Adrenal gland (tissue), 5 donors: Measurements from ENCODE around the gene TMEM147.

Experiments used
- POLR2A ChIP-seq, 2 donors: fragments of 450-650 bp; IDR thresholded peaks; one replicate each; pipeline ENCODE4 v1.6.1; 2017; ENCODE audit warnings: antibody characterized with exemption in 2 of 2, mild to moderate bottlenecking in 2 of 2, moderate library complexity in 1 of 2
- TF ChIP-seq, protein P1 (sequence below), 6 experiments: fragments of 450-650 bp in 4 of 6; fragments of 200-600 bp in 2 of 6; sonication (generic) in 1 of 6; IDR thresholded peaks; 1 replicate in 5 of 6; 2 replicates in 1 of 6; pipeline versions ENCODE4 v1.5.1 to v1.8.0; 2016 to 2021; ENCODE audit warnings: antibody characterized with exemption in 6 of 6, mild to moderate bottlenecking in 2 of 6, moderate library complexity in 1 of 6
- donor health status: DM: no; HTN: no; CAD: no.

DNA sequence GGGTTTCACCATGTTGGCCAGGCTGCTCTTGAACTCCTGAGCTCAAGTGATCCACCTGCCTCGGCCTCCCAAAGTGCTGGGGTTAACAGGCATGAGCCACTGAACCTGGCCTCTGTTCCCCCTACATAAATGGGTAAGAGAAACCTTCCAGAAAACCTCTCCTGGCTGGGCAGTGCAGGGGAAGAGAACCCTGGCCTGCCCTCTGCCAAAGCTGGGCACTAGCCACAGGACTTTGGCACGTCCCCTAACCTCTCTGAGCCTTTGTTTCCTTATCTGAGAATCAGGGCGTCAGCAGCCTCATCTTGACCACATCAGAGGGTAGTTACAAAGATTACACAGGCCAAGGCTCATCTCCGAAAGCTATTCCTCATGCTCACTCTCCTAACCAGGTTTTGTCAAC lies 19.6 kb upstream of the TMEM147 start:
- no peak for TF ChIP-seq POLR2A (IDR thresholded peaks at IDR 0.05)
- TF ChIP-seq, protein P1, sequence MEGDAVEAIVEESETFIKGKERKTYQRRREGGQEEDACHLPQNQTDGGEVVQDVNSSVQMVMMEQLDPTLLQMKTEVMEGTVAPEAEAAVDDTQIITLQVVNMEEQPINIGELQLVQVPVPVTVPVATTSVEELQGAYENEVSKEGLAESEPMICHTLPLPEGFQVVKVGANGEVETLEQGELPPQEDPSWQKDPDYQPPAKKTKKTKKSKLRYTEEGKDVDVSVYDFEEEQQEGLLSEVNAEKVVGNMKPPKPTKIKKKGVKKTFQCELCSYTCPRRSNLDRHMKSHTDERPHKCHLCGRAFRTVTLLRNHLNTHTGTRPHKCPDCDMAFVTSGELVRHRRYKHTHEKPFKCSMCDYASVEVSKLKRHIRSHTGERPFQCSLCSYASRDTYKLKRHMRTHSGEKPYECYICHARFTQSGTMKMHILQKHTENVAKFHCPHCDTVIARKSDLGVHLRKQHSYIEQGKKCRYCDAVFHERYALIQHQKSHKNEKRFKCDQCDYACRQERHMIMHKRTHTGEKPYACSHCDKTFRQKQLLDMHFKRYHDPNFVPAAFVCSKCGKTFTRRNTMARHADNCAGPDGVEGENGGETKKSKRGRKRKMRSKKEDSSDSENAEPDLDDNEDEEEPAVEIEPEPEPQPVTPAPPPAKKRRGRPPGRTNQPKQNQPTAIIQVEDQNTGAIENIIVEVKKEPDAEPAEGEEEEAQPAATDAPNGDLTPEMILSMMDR (IDR thresholded peaks at IDR 0.05) = no peak
